Mononuclear cell (primary cell): ENCODE results near the gene OR8G5. TPM values are rescaled to one million over a fixed set of nuclear protein-coding genes. Genes with fewer than 3 reads are reported as not detected.
"Not testable (repeated sequence)": the region's sequence is repeated elsewhere in the genome, so short reads cannot be mapped to it uniquely, and the experiment has no call there.

Experiments
- H3K27me3 ChIP-seq: 2 replicates; pipeline ENCODE4 v1.6.0; 2011; ENCODE audit warnings: low read length, control low read depth; ENCODE audit not compliant: insufficient read depth
- H3K4me1 ChIP-seq: 2 replicates; pipeline ENCODE4 v1.5.1; 2011; ENCODE audit warnings: mild to moderate bottlenecking, low read length, control low read depth; ENCODE audit not compliant: insufficient read depth
- H3K4me3 ChIP-seq: 2 replicates; pipeline ENCODE4 v1.5.1; 2011; ENCODE audit warnings: mild to moderate bottlenecking, low read length, moderate library complexity
- H3K9me3 ChIP-seq: 2 replicates; pipeline ENCODE4 v1.5.1; 2011; ENCODE audit warnings: low read depth, mild to moderate bottlenecking, control low read depth, low read length
- total RNA-seq: library from RNA; depleted of rRNA; stranded (reverse); fragments of >200 nt; gene quantifications from one replicate; pipeline ENCODE4 v1.2.3, GENCODE V29; 2012

OR8G5 gene
- not detected for total RNA-seq

GRCh38 chr11:124256076-124256475, at the start of gene OR8G5:
OR8G5 (plus strand) TSS chr11:124256376; CDS start chr11:124264932, 8,556 bp downstream.
- H3K4me3 ChIP-seq: no peak within 1 kb of the TSS
- no peaks in the 10 kb centered on the region for H3K9me3 ChIP-seq
- no peaks in the 10 kb centered on the region for H3K27me3 ChIP-seq

DNA sequence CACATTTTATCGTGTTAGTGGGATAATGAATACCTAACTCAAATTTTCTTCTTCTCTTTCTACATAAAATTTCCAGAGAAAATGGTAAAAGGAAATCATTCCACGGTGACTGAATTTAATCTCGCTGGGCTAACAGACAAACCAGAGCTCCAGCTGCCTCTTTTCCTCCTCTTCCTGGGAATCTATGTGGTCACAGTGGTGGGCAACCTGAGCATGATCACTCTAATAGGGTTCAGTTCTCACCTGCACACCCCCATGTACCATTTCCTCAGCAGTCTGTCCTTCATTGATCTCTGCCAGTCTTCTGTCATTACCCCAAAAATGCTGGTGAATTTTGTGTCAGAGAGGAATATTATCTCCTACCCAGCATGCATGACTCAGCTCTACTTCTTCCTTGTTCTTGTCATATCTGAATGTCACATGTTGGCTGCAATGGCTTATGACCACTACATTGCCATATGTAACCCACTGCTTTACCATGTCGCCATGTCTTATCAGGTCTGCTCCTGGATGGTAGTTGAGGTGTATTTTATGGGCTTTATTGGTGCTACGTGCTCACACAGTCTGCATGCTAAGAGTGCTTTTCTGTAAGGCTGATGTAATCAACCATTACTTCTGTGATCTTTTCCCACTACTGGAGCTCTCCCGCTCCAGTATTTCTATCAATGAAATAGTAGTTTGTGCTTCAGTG, 48.9 kb upstream of the OR8G5 start:
- Histone ChIP-seq H3K9me3 (no peaks in the 10 kb centered on the region), H3K4me3 (no peak overlapping the region), H3K4me1 (no peaks in the 10 kb centered on the region), H3K27me3 (no peaks in the 10 kb centered on the region)

More at GRCh38 chr11:124256076-124256475, at the start of gene OR8G5:
- H3K4me1 ChIP-seq: no peaks in the 10 kb centered on the region

- no peaks in the 10 kb centered on the region for H3K9me3 ChIP-seq
These were observed 46.3 kb upstream of the OR8G5 start for GRCh38 chr11:124209824-124210357.

GRCh38 chr11:124210421-124210820, 45.8 kb upstream of the OR8G5 start:
- Histone ChIP-seq H3K9me3 (no peaks in the 10 kb centered on the region), H3K4me1 (no peaks in the 10 kb centered on the region), H3K4me3 (no peak overlapping the region), H3K27me3 (no peaks in the 10 kb centered on the region)

More at GRCh38 chr11:124209824-124210357, 46.3 kb upstream of the OR8G5 start:
- Histone ChIP-seq H3K4me1 (no peaks in the 10 kb centered on the region), H3K4me3 (no peak overlapping the region), H3K27me3 (no peaks in the 10 kb centered on the region)

DNA sequence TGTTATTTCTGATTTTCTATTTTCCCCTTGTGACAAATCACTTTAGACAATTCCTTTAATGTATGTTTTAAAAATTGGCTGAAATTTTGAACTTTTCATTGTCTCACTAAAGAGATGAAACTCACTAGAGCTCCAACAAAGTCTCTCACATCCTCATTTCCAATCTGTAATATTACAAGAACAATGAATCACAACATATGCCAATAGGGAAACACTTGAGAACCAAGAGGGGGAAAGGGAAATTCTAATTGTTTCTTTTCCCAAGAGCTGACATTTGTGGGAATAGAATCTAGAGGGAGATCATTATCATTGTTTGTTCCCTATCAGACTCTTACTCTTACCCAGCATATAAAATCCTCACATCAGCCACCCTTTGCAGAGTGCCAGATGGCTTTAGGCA, 44.9 kb upstream of the OR8G5 start:
- no peaks in the 10 kb centered on the region for H3K9me3 ChIP-seq

DNA sequence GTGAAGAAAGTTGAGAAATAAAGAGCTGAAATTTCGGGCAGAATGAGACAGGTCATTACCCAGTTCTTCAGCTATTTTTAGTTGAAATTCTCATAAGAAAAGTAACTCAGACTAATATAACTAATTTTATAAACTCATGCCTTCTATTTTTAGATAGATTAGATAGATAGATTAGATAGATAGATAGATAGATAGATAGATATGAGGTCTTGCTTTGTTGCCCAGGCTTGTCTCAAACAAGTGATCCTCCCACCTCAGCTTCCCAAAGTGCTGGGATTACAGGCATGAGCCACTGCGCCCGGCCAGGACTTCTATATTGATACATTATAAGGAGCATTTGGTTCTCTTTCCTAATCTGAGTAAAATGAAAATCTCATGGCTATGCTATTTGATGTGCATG, 42.1 kb upstream of the OR8G5 start:
- no peaks in the 10 kb centered on the region for H3K4me1 ChIP-seq

More for the DNA sequence above, 44.9 kb upstream of the OR8G5 start:
- H3K4me3 ChIP-seq: no peak overlapping the region
- H3K27me3 ChIP-seq: no peaks in the 10 kb centered on the region
- no peaks in the 10 kb centered on the region for H3K4me1 ChIP-seq

DNA sequence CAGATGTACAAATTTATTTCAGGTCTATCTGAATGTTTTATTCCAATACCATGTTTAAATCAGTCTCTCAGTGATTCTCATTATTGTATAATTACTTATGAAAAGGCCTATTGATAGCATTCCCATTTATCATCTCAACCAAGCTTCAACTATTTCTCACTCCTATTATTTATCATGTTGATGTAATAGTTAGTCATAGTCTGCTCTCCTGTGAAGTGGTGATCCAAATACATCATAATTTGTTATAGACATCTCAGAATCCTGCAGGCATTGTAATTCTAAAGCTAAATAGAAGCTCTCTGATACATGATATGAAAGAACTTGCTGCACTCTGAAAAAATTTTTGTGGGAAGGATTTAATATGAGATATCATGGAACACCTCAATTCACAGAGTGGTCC, 37.0 kb upstream of the OR8G5 start:
- H3K4me3 ChIP-seq: no peak overlapping the region
- H3K4me1 ChIP-seq: no peaks in the 10 kb centered on the region
- no peaks in the 10 kb centered on the region for H3K27me3 ChIP-seq
- H3K9me3 ChIP-seq: no peaks in the 10 kb centered on the region

More for the DNA sequence above, 42.1 kb upstream of the OR8G5 start:
- Histone ChIP-seq H3K27me3 (no peaks in the 10 kb centered on the region), H3K9me3 (no peaks in the 10 kb centered on the region), H3K4me3 (no peak overlapping the region)

DNA sequence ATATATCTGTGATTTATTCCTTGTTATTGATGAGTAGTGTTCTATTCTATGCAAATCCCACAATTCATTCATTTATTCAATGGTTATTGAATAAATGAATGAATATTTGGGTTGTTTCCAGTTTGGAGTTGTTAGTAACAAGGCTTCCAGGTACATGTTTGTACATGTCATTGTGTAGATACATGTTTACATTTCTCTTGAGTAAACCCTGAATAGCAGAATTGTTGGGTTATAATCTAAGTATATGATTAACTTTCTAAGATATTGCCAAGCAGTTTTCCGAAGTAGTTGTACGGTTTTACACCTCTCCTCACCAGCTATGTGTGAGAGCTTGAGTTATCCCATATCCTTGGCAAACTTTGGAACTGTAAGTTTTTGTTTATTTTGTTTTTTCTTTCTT, 33.8 kb upstream of the OR8G5 start:
- no peak overlapping the region for H3K4me3 ChIP-seq
- H3K9me3 ChIP-seq: no peaks in the 10 kb centered on the region

GRCh38 chr11:124224618-124225423, 31.4 kb upstream of the OR8G5 start:
- not testable (repeated sequence) for H3K27me3 ChIP-seq, H3K4me1 ChIP-seq, H3K9me3 ChIP-seq, H3K4me3 ChIP-seq

More for the DNA sequence above, 33.8 kb upstream of the OR8G5 start:
- Histone ChIP-seq H3K27me3 (no peaks in the 10 kb centered on the region), H3K4me1 (peaks cover 9% of the 10 kb centered on the region)

- H3K4me3 ChIP-seq: no peak overlapping the region
- H3K4me1 ChIP-seq: peaks cover 9% of the 10 kb centered on the region
- H3K27me3 ChIP-seq: no peaks in the 10 kb centered on the region
- no peaks in the 10 kb centered on the region for H3K9me3 ChIP-seq
These were observed 30.7 kb upstream of the OR8G5 start for GRCh38 chr11:124225471-124225870.

DNA sequence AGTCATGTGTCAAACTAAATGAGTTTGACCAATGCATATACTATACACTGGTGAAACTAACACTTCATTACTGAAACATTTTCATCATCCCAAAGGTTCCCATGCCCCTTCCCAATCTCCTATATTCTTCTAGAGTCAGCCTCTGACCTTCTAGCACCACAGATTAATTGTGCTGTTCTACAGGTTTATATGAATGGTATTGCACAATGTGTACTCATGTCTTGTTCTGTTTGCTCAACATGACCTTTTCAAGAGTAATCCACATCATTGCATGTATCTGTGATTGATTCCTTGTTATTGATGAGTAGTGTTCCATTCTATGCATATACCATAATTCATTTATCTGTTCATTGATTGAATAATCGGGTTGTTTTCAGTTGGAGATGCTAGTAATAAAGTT, 22.8 kb upstream of the OR8G5 start:
- Histone ChIP-seq H3K4me1 (no peaks in the 10 kb centered on the region), H3K27me3 (no peaks in the 10 kb centered on the region)

DNA sequence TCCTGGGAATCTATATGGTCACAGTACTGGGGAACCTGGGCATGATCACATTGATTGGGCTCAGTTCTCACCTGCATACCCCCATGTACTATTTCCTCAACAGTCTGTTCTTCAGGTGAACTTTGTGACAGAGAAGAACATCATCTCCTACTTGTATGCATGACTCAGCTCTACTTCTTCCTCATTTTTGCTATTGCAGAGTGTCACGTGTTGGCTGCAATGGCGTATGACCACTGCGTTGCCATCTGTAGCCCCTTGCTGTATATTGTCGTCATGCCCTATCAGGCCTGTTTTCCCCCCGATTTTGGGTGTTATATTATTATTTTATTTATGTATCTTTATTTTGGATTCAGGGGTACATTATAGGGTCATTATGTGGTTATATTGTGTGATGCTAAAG, 17.7 kb upstream of the OR8G5 start:
- H3K9me3 ChIP-seq: no peaks in the 10 kb centered on the region
- H3K4me1 ChIP-seq: no peaks in the 10 kb centered on the region
- H3K4me3 ChIP-seq: no peak overlapping the region
- H3K27me3 ChIP-seq: no peaks in the 10 kb centered on the region

More for the DNA sequence above, 22.8 kb upstream of the OR8G5 start:
- H3K4me3 ChIP-seq: no peak overlapping the region
- H3K9me3 ChIP-seq: no peaks in the 10 kb centered on the region

DNA sequence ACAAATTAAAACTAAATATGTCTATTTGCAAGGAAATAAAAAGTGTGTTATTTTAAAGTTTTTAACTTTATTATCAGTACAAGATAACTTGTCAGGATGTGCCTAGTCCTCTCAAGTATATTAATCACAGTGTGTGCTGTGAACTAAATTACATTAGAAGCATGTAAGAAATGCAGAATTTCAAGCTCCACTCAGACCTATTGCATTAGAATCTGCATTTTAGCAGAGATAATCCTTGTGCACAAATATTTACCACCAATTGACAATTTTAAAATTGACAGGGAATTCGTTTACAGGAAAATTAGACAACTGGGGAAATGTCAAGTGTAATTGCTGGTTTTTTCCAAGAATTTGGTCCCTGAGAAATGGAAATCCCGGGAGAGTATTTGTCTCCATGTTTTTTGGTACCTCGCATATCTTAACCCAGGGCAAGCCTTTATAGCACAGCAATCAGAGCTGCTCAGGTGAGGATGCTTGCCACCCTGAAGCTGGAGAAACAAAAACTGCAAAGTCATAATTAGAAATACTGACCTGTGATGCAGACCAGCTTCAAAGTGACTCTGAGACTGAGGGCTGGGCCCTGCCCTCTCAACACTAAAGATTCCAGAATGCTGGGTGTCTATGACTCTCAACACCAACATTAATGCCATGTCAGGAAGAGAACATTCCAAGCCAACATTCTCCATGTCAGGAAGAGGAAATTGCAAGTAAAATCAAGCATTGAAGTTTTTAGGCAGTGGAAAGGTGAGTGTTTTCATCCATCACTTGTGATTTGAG, 15.4 kb upstream of the OR8G5 start, which contains the start of gene OR8G1:
Gene OR8G1 (plus strand): TSS at position 475 of the 777 bp plus-strand sequence. CDS start 8,581 bp downstream, outside the sequence.
- Histone ChIP-seq H3K27me3 (no peaks in the 10 kb centered on the region), H3K4me3 (no peak within 1 kb of the TSS), H3K9me3 (no peaks in the 10 kb centered on the region), H3K4me1 (no peaks in the 10 kb centered on the region)

- not testable (repeated sequence) for H3K4me1 ChIP-seq, H3K4me3 ChIP-seq, H3K9me3 ChIP-seq, H3K27me3 ChIP-seq
These were observed 6.3 kb upstream of the OR8G5 start for GRCh38 chr11:124249869-124250268.

- H3K4me3 ChIP-seq, H3K4me1 ChIP-seq, H3K9me3 ChIP-seq, H3K27me3 ChIP-seq: not testable (repeated sequence)
These were observed 8.9 kb downstream of the OR8G5 start for GRCh38 chr11:124265041-124265440.
